GM21786 (cell line): Measurements from ENCODE around the gene FADS3.
"Not testable (repeated sequence)": the region's sequence is repeated elsewhere in the genome, so short reads cannot be mapped to it uniquely, and the experiment has no call there.

Experiments used
- ATAC-seq: cut with Tn5 transposase; IDR thresholded peaks from one replicate; pipeline ENCODE4 v1.9.1; 2021; ENCODE audit not compliant: unreplicated experiment

Gene FADS3

GRCh38 chr11:61882267-61882666 lies 9.1 kb downstream of the FADS3 start:
- ATAC-seq: not testable (repeated sequence)

GRCh38 chr11:61881397-61881796 lies 9.9 kb downstream of the FADS3 start:
- ATAC-seq: no peak

- ATAC-seq: no peak
Measured at GRCh38 chr11:61880454-61880853, 10.9 kb downstream of the FADS3 start.

GRCh38 chr11:61880031-61880430 lies 11.3 kb downstream of the FADS3 start:
- no peak for ATAC-seq

GRCh38 chr11:61879152-61879551 lies 12.2 kb downstream of the FADS3 start:
- no peak for ATAC-seq

- ATAC-seq: no peak
Measured at GRCh38 chr11:61875698-61876097, 15.6 kb downstream of the FADS3 start.

GRCh38 chr11:61874853-61875252 lies 16.5 kb downstream of the FADS3 start:
- ATAC-seq: no peak

GRCh38 chr11:61874377-61874809 lies 17.0 kb downstream of the FADS3 start:
- no peak for ATAC-seq

- ATAC-seq: no peak
Measured at GRCh38 chr11:61873588-61874376, 17.6 kb downstream of the FADS3 start.

GRCh38 chr11:61872935-61873565 lies 18.3 kb downstream of the FADS3 start:
- ATAC-seq: no peak

- ATAC-seq: peak; percentile 75
Measured at GRCh38 chr11:61871158-61871597, 20.2 kb downstream of the FADS3 start.

- ATAC-seq: no peak
Measured at GRCh38 chr11:61870541-61871031, 20.8 kb downstream of the FADS3 start.

- no peak for ATAC-seq
Measured at GRCh38 chr11:61869708-61870451, 21.5 kb downstream of the FADS3 start.

GRCh38 chr11:61869429-61869707 lies 22.0 kb downstream of the FADS3 start:
- ATAC-seq: no peak

- no peak for ATAC-seq
Measured at GRCh38 chr11:61868571-61869428, 22.5 kb downstream of the FADS3 start.

GRCh38 chr11:61866958-61867343 lies 24.4 kb downstream of the FADS3 start:
- ATAC-seq: no peak

GRCh38 chr11:61866231-61866957 lies 25.0 kb downstream of the FADS3 start:
- ATAC-seq: no peak

GRCh38 chr11:61864814-61865775 lies 26.2 kb downstream of the FADS3 start:
- no peak for ATAC-seq

GRCh38 chr11:61863548-61864081 lies 27.7 kb downstream of the FADS3 start:
- ATAC-seq: no peak
